Measurements from ENCODE around the gene EXOSC7. TPM values are rescaled to one million over a fixed set of nuclear protein-coding genes. Genes with fewer than 3 reads are reported as not detected.

Gene EXOSC7
- total RNA-seq, 2 experiments from 2014 or later: 28.1 to 28.4 TPM

- Histone ChIP-seq H3K9me3 (ENCODE audit: control insufficient read depth in 1 of 2, insufficient read depth in 1 of 2, low read length in 2 of 2) (no peaks in the 10 kb centered on the region), H3K36me3 (ENCODE audit: insufficient read depth, low read length) (no peaks in the 10 kb centered on the region), H3K4me1 (ENCODE audit: insufficient read depth, low read length) (peaks cover 18% of the 10 kb centered on the region), H3K4me3 (ENCODE audit: low read length) (no peak overlapping the region), H3K27ac (ENCODE audit: low read depth in 1 of 2, low read length in 2 of 2) (no peak overlapping the region), H3K27me3 (ENCODE audit: control insufficient read depth in 1 of 2, insufficient read depth in 2 of 2, low read length in 2 of 2) (no peaks in the 10 kb centered on the region)
- CTCF ChIA-PET: no interaction called here
- H3K9me3 Mint-ChIP-seq: no peaks in the 10 kb centered on the region
- intact Hi-C loops (cut with DNase I, micrococcal nuclease): no loop called here
- peak overlapping the region; percentile 64 for H3K27ac Mint-ChIP-seq
- DNase-seq (no peak), ATAC-seq (ENCODE audit: poor library complexity) (no peak)
- no peaks in the 10 kb centered on the region for H3K27me3 Mint-ChIP-seq
- no peak for TF ChIP-seq CTCF (IDR thresholded peaks at IDR 0.05)
- no peak overlapping the region for H3K4me3 Mint-ChIP-seq
- peaks cover 21% of the 10 kb centered on the region for H3K4me1 Mint-ChIP-seq (ENCODE audit: low read depth)
- POLR2A ChIA-PET: no interaction called here
- peaks cover 4% of the 10 kb centered on the region for H3K36me3 Mint-ChIP-seq (ENCODE audit: low read depth)
These were observed 45.7 kb downstream of the EXOSC7 start for GRCh38 chr3:45021524-45022297.

GRCh38 chr3:45023675-45024074 lies 47.6 kb downstream of the EXOSC7 start:
- intact Hi-C loops (cut with DNase I, micrococcal nuclease): no loop called here
- CTCF ChIA-PET: no interaction called here

GRCh38 chr3:45024542-45025255 lies 48.7 kb downstream of the EXOSC7 start:
- no peaks in the 10 kb centered on the region for H3K9me3 ChIP-seq (ENCODE audit: control insufficient read depth in 1 of 2, insufficient read depth in 1 of 2, low read length in 2 of 2)
- ATAC-seq (ENCODE audit: poor library complexity) (no peak), DNase-seq (peak in 1 of 14 experiments; percentile 17)
- H3K4me1 ChIP-seq (ENCODE audit: insufficient read depth, low read length): peaks cover 18% of the 10 kb centered on the region
- no peak overlapping the region for H3K4me3 ChIP-seq (ENCODE audit: low read length)
- no peak overlapping the region for H3K27ac ChIP-seq (ENCODE audit: low read depth in 1 of 2, low read length in 2 of 2)
- H3K27me3 Mint-ChIP-seq: no peaks in the 10 kb centered on the region
- H3K36me3 Mint-ChIP-seq (ENCODE audit: low read depth): no peaks in the 10 kb centered on the region
- H3K9me3 Mint-ChIP-seq: no peaks in the 10 kb centered on the region
- H3K4me3 Mint-ChIP-seq: no peak overlapping the region
- no peaks in the 10 kb centered on the region for H3K27me3 ChIP-seq (ENCODE audit: control insufficient read depth in 1 of 2, insufficient read depth in 2 of 2, low read length in 2 of 2)
- POLR2A ChIA-PET: no interaction called here
- no peak for TF ChIP-seq CTCF (IDR thresholded peaks at IDR 0.05)
- peaks cover 21% of the 10 kb centered on the region for H3K4me1 Mint-ChIP-seq (ENCODE audit: low read depth)
- no peak overlapping the region for H3K27ac Mint-ChIP-seq
- intact Hi-C loops (cut with DNase I, micrococcal nuclease): no loop called here
- H3K36me3 ChIP-seq (ENCODE audit: insufficient read depth, low read length): no peaks in the 10 kb centered on the region
- CTCF ChIA-PET: no interaction called here

More at GRCh38 chr3:45023675-45024074, 47.6 kb downstream of the EXOSC7 start:
- Mint-ChIP-seq H3K9me3 (no peaks in the 10 kb centered on the region), H3K4me1 (ENCODE audit: low read depth) (peaks cover 21% of the 10 kb centered on the region), H3K27me3 (no peaks in the 10 kb centered on the region), H3K27ac (no peak overlapping the region), H3K36me3 (ENCODE audit: low read depth) (no peaks in the 10 kb centered on the region), H3K4me3 (no peak overlapping the region)
- Histone ChIP-seq H3K4me1 (ENCODE audit: insufficient read depth, low read length) (peaks cover 18% of the 10 kb centered on the region), H3K9me3 (ENCODE audit: control insufficient read depth in 1 of 2, insufficient read depth in 1 of 2, low read length in 2 of 2) (no peaks in the 10 kb centered on the region), H3K36me3 (ENCODE audit: insufficient read depth, low read length) (no peaks in the 10 kb centered on the region), H3K27ac (ENCODE audit: low read depth in 1 of 2, low read length in 2 of 2) (no peak overlapping the region), H3K27me3 (ENCODE audit: control insufficient read depth in 1 of 2, insufficient read depth in 2 of 2, low read length in 2 of 2) (no peaks in the 10 kb centered on the region), H3K4me3 (ENCODE audit: low read length) (no peak overlapping the region)
- ATAC-seq (ENCODE audit: poor library complexity): no peak
- no peak for DNase-seq
- POLR2A ChIA-PET: no interaction called here
- no peak for TF ChIP-seq CTCF (IDR thresholded peaks at IDR 0.05)
